ENCODE measurements around the gene ESYT1.

The ESYT1 gene, protein sequence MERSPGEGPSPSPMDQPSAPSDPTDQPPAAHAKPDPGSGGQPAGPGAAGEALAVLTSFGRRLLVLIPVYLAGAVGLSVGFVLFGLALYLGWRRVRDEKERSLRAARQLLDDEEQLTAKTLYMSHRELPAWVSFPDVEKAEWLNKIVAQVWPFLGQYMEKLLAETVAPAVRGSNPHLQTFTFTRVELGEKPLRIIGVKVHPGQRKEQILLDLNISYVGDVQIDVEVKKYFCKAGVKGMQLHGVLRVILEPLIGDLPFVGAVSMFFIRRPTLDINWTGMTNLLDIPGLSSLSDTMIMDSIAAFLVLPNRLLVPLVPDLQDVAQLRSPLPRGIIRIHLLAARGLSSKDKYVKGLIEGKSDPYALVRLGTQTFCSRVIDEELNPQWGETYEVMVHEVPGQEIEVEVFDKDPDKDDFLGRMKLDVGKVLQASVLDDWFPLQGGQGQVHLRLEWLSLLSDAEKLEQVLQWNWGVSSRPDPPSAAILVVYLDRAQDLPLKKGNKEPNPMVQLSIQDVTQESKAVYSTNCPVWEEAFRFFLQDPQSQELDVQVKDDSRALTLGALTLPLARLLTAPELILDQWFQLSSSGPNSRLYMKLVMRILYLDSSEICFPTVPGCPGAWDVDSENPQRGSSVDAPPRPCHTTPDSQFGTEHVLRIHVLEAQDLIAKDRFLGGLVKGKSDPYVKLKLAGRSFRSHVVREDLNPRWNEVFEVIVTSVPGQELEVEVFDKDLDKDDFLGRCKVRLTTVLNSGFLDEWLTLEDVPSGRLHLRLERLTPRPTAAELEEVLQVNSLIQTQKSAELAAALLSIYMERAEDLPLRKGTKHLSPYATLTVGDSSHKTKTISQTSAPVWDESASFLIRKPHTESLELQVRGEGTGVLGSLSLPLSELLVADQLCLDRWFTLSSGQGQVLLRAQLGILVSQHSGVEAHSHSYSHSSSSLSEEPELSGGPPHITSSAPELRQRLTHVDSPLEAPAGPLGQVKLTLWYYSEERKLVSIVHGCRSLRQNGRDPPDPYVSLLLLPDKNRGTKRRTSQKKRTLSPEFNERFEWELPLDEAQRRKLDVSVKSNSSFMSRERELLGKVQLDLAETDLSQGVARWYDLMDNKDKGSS

GRCh38 chr12:56127888-56128669 lies at the start of gene ESYT1:
ESYT1 (plus strand) TSS chr12:56128267; CDS start chr12:56128320, 53 bp downstream.
- peak within 1 kb of the TSS; percentile 82 for H3K4me3 ChIP-seq (ENCODE audit: low read depth, low read length)
- no peak within 1 kb of the TSS for H3K9ac ChIP-seq
- H3K36me3 ChIP-seq (ENCODE audit: control insufficient read depth, insufficient read depth, low read length), result no peaks in the 10 kb centered on the region
- peaks cover 17% of the 10 kb centered on the region for H3K4me1 ChIP-seq
- TF ChIP-seq, protein P1, sequence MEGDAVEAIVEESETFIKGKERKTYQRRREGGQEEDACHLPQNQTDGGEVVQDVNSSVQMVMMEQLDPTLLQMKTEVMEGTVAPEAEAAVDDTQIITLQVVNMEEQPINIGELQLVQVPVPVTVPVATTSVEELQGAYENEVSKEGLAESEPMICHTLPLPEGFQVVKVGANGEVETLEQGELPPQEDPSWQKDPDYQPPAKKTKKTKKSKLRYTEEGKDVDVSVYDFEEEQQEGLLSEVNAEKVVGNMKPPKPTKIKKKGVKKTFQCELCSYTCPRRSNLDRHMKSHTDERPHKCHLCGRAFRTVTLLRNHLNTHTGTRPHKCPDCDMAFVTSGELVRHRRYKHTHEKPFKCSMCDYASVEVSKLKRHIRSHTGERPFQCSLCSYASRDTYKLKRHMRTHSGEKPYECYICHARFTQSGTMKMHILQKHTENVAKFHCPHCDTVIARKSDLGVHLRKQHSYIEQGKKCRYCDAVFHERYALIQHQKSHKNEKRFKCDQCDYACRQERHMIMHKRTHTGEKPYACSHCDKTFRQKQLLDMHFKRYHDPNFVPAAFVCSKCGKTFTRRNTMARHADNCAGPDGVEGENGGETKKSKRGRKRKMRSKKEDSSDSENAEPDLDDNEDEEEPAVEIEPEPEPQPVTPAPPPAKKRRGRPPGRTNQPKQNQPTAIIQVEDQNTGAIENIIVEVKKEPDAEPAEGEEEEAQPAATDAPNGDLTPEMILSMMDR (IDR thresholded peaks at IDR 0.05), result no peak
- no peaks in the 10 kb centered on the region for H3K79me2 ChIP-seq
- peak within 1 kb of the TSS; percentile 57 for H3K27ac ChIP-seq
- peak within 1 kb of the TSS; percentile 90 for H3K4me2 ChIP-seq (ENCODE audit: low read length)
- no peaks in the 10 kb centered on the region for H3K9me3 ChIP-seq (ENCODE audit: control insufficient read depth, low read length)
- peak within 1 kb of the TSS; percentile 72 for H2AFZ ChIP-seq
- no peaks in the 10 kb centered on the region for H3K27me3 ChIP-seq (ENCODE audit: control insufficient read depth, insufficient read depth, low read length)

DNA sequence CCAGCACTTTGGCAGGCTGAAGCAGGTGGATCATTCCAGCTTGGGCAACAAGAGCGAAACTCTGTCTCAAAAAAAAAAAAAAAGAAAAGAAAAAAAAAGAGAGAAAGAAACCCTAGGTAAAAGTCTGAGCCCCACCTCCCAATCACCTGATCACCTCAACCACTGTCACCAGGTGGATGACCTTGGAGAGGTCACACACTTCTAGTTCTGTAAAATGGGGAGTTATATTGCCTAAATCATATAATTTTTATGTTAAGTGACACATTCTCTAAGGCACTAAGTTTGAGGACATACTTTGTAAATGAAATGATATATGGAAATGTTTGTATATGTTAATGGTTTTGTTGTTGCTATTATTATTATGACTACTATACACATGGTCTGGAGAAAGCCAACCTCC lies 49.6 kb upstream of the ESYT1 start:
- Histone ChIP-seq H2AFZ (peak overlapping the region; percentile 95), H3K27me3 (ENCODE audit: control insufficient read depth, insufficient read depth, low read length) (no peaks in the 10 kb centered on the region), H3K4me2 (ENCODE audit: low read length) (peak overlapping the region; percentile 98), H3K4me1 (peaks cover 3% of the 10 kb centered on the region), H3K79me2 (no peaks in the 10 kb centered on the region), H3K9ac (no peak overlapping the region), H3K36me3 (ENCODE audit: control insufficient read depth, insufficient read depth, low read length) (no peaks in the 10 kb centered on the region), H3K9me3 (ENCODE audit: control insufficient read depth, low read length) (no peaks in the 10 kb centered on the region), H3K4me3 (ENCODE audit: low read depth, low read length) (peak overlapping the region; percentile 75), H3K27ac (peak overlapping the region; percentile 80)
- TF ChIP-seq, protein P1 (IDR thresholded peaks at IDR 0.05), result no peak

DNA sequence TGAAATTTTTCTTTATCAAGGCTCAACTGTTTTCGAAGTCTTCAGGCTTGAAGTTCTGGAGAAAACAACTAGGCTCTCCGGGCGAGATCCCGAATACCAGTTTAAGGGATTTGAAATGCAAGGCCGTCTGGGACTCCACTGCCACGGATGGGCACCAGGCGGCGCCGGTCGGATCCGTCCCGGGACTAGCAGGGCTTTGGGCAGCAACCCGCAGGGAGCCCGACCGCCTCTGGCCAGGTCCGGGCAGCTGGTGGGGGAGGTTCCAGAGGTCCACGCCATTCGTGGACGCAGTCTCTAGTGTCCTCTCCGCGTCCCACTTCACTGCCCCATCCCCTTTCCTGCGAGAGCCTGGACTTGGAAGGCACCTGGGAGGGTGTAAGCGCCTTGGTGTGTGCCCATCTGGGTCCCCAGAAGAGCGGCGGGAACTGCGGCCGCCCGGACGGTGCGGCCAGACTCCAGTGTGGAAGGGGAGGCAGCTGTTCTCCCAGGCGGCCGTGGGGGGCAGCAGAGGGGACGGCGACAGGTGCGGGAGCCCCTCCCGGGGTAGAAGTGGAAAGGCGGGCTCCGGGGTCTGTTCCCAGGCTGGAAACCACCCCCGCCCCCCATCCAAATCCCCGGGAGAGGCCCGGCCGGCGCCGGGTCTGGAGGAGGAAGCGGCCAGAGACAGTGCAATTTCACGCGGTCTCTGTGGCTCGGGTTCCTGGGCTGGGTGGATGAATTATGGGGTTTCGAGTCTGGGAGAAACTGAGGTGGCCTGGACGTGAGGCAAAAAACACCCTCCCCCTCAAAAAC lies 48.9 kb upstream of the ESYT1 start:
- Histone ChIP-seq H3K9ac (no peak overlapping the region), H2AFZ (peak overlapping the region; percentile 95), H3K4me1 (peaks cover 3% of the 10 kb centered on the region), H3K27ac (peak overlapping the region; percentile 80), H3K36me3 (ENCODE audit: control insufficient read depth, insufficient read depth, low read length) (no peaks in the 10 kb centered on the region), H3K4me2 (ENCODE audit: low read length) (peak overlapping the region; percentile 98), H3K4me3 (ENCODE audit: low read depth, low read length) (peak overlapping the region; percentile 75), H3K79me2 (no peaks in the 10 kb centered on the region), H3K9me3 (ENCODE audit: control insufficient read depth, low read length) (no peaks in the 10 kb centered on the region), H3K27me3 (ENCODE audit: control insufficient read depth, insufficient read depth, low read length) (no peaks in the 10 kb centered on the region)
- TF ChIP-seq, protein P1 (IDR thresholded peaks at IDR 0.05), result peak; percentile 82
